Peyer's patch (tissue), 4 donors: ENCODE measurements around the gene NEUROD2.

ENCODE experiments used
- CTCF ChIP-seq, 6 experiments: fragments of 450-650 bp in 4 of 6; fragments of 200-600 bp in 2 of 6; sonication (generic) in 1 of 6; IDR thresholded peaks; one replicate each; pipeline ENCODE4 v1.5.1; 2017 to 2019; ENCODE audit warnings: antibody characterized with exemption in 6 of 6, mild to moderate bottlenecking in 3 of 6, moderate library complexity in 1 of 6
- POLR2A ChIP-seq, 2 donors: fragments of 450-650 bp; IDR thresholded peaks; one replicate each; pipeline ENCODE4 v1.5.1; 2017; ENCODE audit warnings: antibody characterized with exemption in 2 of 2, mild to moderate bottlenecking in 2 of 2, moderate library complexity in 2 of 2

DNA sequence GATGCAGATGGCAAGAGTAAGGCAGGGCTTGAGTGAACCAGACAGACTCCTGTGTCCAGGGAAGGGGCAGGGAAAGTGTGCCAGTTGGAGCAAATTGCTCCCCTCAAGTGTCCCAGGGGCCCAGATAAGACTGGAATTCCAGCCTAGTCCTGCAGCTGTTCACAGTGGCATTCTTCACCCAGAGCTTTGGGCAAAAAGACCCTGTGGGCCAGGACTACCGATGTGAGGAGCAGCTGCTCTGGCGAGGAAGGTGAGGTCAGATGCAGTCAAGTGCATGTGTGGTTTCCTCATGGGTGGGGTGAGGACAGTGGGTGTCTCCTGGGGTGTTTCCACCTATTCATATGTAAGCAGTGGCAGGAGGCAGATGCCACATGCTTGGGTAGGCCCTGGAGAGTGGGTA lies 14.3 kb downstream of the NEUROD2 start:
- TF ChIP-seq POLR2A (IDR thresholded peaks at IDR 0.05) (no peak), CTCF (IDR thresholded peaks at IDR 0.05) (no peak)
